ENCODE measurements around the gene CEP170B. TPM values are rescaled to one million over a fixed set of nuclear protein-coding genes. Genes with fewer than 3 reads are reported as not detected.

Gene CEP170B
- total and polyA plus RNA-seq, 9 of the 15 experiments (the other 6 are each of a cell fraction or from before 2014, with no cell fraction given): 0.01 to 10.2 (median 2.2) TPM

DNA sequence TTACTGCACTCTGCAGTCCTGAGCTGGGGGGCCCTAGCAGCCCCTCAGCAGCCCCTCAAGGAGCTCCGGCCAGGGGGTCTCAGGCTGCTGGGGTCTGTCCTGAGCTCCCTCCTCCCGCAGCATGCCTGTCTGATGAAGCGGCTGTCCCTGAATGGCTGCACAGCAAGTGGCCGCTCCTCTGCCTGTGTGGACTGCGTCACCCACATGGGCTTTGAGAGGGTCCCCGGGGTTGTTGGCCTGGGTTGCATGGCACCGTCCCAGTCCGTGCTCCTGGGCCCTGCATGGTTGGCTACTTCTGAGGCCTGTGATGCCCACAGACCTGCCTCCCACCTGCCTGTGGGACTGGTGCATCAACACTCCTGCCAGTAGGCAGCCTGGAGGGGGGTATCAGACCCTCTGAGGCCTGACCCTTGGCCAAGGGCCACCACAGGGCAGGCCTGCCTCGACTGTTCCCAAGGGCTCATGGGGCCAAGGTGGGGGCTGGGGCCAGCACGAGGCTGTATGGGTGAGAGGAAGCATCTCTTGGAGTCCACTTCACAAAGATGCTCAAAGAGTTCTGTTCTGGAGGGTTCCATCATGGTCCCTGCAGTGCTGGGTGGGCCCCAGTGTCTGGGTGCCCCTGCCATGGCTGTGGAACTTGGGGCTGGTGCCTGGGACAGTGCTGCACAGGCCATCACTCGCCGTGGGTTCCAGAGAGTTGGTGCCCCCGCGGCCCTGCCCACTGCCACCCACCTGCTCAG is 12.2 kb downstream of the CEP170B start:
- CTCF ChIA-PET (ENCODE audit: low intra/inter-chr PET ratio): no interaction called here
- no peak for DNase-seq (ENCODE audit: extremely low read depth in 1 of 4, low spot score in 3 of 4)
- BruUV-seq (replicated peaks): no TSS peak
- Histone ChIP-seq H3K36me3 (ENCODE audit: control insufficient read depth, insufficient read depth, low read length) (peaks cover 5% of the 10 kb centered on the region; the same call in 2 of the 3 replicates), H3K79me2 (ENCODE audit: control insufficient read depth, insufficient read depth, low read length) (no peaks in the 10 kb centered on the region; the same call in 2 of the 3 replicates), H3K9me3 (replicated peaks; ENCODE audit: control insufficient read depth, insufficient read depth, low read depth, low read length) (no peaks in the 10 kb centered on the region), H3K27ac (ENCODE audit: extremely low read depth, low read depth, low read length) (no peak overlapping the region), H3K4me2 (ENCODE audit: insufficient read depth, low read length) (no peak overlapping the region), H3K9ac (ENCODE audit: insufficient read depth in 1 of 2, low read depth in 2 of 2, low read length in 2 of 2) (no peak overlapping the region), H3K27me3 (ENCODE audit: control insufficient read depth in 2 of 2, insufficient read depth in 2 of 2, low read length in 2 of 2) (no peaks in the 10 kb centered on the region), H4K20me1 (replicated peaks; ENCODE audit: control insufficient read depth, insufficient read depth, low read length) (no peaks in the 10 kb centered on the region), H3K4me1 (replicated peaks in 1 of 2; ENCODE audit: control insufficient read depth in 2 of 2, insufficient read depth in 2 of 2, low read length in 2 of 2) (peaks cover 0 to 59% of the 10 kb centered on the region in 2 experiments; a peak in 3 of 5 replicates), H3K9me1 (ENCODE audit: control insufficient read depth, insufficient read depth, low read length) (no peaks in the 10 kb centered on the region), H3K4me3 (no peak overlapping the region), H2AFZ (ENCODE audit: low read depth, low read length) (no peak overlapping the region)
- intact Hi-C loops (cut with micrococcal nuclease): loop anchor here (10.0 kb wide), 1 partner anchor 112 kb away; no protein-coding TSS in a partner anchor
- in situ Hi-C loops (cut with MboI): no loop called here
- POLR2A ChIA-PET: interaction anchor here (0.6 to 0.7 kb wide), 2 partner anchors 90 to 133 kb away, joined by 3 to 4 read pairs; no protein-coding TSS in a partner anchor
- 85% methylated on average over 8 of the region's 14 CpGs for WGBS (ENCODE audit: insufficient coverage, low coverage, missing lambda C conversion rate)
- no peak for ATAC-seq
- no peak for FAIRE-seq
- TF ChIP-seq RBM25 (IDR thresholded peaks at IDR 0.05; ENCODE audit: low read depth, low read length, severe bottlenecking): no peak
- no peak for TF ChIP-seq MAFK (IDR thresholded peaks at IDR 0.05; ENCODE audit: low read length)
- TF ChIP-seq KAT7 (CRISPR knock-in tag; IDR thresholded peaks at IDR 0.05; ENCODE audit: borderline replicate concordance): no peak
- TF ChIP-seq SOX6 (IDR thresholded peaks at IDR 0.05): no peak
- TF ChIP-seq NFE2 (IDR thresholded peaks at IDR 0.05; ENCODE audit: low read depth): no peak
- no peak for TF ChIP-seq HDAC8 (tag; IDR thresholded peaks at IDR 0.05)
- no peak for TF ChIP-seq ASH1L (IDR thresholded peaks at IDR 0.05; ENCODE audit: borderline replicate concordance, low read depth, partially characterized antibody)
- TF ChIP-seq NONO (IDR thresholded peaks at IDR 0.05; ENCODE audit: low read depth in 2 of 2, low read length in 1 of 2): no peak
- no peak for TF ChIP-seq ZNF347 (CRISPR knock-in tag; IDR thresholded peaks at IDR 0.05; ENCODE audit: low read depth)
- TF ChIP-seq HDAC6 (IDR thresholded peaks at IDR 0.05; ENCODE audit: low read depth, low read length): no peak
- TF ChIP-seq, protein P1, sequence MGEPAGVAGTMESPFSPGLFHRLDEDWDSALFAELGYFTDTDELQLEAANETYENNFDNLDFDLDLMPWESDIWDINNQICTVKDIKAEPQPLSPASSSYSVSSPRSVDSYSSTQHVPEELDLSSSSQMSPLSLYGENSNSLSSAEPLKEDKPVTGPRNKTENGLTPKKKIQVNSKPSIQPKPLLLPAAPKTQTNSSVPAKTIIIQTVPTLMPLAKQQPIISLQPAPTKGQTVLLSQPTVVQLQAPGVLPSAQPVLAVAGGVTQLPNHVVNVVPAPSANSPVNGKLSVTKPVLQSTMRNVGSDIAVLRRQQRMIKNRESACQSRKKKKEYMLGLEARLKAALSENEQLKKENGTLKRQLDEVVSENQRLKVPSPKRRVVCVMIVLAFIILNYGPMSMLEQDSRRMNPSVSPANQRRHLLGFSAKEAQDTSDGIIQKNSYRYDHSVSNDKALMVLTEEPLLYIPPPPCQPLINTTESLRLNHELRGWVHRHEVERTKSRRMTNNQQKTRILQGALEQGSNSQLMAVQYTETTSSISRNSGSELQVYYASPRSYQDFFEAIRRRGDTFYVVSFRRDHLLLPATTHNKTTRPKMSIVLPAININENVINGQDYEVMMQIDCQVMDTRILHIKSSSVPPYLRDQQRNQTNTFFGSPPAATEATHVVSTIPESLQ (CRISPR knock-in tag; IDR thresholded peaks at IDR 0.05): no peak
- no peak for TF ChIP-seq NFIC (IDR thresholded peaks at IDR 0.05)
- no peak for TF ChIP-seq ZBTB17 (CRISPR knock-in tag; IDR thresholded peaks at IDR 0.05)
- TF ChIP-seq TCF3 (CRISPR knock-in tag; IDR thresholded peaks at IDR 0.05): no peak
- TF ChIP-seq, protein P2, sequence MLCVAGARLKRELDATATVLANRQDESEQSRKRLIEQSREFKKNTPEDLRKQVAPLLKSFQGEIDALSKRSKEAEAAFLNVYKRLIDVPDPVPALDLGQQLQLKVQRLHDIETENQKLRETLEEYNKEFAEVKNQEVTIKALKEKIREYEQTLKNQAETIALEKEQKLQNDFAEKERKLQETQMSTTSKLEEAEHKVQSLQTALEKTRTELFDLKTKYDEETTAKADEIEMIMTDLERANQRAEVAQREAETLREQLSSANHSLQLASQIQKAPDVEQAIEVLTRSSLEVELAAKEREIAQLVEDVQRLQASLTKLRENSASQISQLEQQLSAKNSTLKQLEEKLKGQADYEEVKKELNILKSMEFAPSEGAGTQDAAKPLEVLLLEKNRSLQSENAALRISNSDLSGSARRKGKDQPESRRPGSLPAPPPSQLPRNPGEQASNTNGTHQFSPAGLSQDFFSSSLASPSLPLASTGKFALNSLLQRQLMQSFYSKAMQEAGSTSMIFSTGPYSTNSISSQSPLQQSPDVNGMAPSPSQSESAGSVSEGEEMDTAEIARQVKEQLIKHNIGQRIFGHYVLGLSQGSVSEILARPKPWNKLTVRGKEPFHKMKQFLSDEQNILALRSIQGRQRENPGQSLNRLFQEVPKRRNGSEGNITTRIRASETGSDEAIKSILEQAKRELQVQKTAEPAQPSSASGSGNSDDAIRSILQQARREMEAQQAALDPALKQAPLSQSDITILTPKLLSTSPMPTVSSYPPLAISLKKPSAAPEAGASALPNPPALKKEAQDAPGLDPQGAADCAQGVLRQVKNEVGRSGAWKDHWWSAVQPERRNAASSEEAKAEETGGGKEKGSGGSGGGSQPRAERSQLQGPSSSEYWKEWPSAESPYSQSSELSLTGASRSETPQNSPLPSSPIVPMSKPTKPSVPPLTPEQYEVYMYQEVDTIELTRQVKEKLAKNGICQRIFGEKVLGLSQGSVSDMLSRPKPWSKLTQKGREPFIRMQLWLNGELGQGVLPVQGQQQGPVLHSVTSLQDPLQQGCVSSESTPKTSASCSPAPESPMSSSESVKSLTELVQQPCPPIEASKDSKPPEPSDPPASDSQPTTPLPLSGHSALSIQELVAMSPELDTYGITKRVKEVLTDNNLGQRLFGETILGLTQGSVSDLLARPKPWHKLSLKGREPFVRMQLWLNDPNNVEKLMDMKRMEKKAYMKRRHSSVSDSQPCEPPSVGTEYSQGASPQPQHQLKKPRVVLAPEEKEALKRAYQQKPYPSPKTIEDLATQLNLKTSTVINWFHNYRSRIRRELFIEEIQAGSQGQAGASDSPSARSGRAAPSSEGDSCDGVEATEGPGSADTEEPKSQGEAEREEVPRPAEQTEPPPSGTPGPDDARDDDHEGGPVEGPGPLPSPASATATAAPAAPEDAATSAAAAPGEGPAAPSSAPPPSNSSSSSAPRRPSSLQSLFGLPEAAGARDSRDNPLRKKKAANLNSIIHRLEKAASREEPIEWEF (CRISPR knock-in tag; IDR thresholded peaks at IDR 0.05): no peak
- no peak for TF ChIP-seq TSC22D4 (tag; IDR thresholded peaks at IDR 0.05)

Measured in K562 (cell line).